Fibroblast of the aortic adventitia (primary cell): ENCODE data around the gene NRIP3. TPM values are rescaled to one million over a fixed set of nuclear protein-coding genes. Genes with fewer than 3 reads are reported as not detected.

Source experiments
- DNase-seq: peaks from one replicate; pipeline ENCODE4 v3.0.0-alpha.2; 2010; ENCODE audit warnings: low read depth
- H3K4me3 ChIP-seq: 2 replicates; pipeline ENCODE4 v1.5.1; 2011; ENCODE audit warnings: low read depth, mild to moderate bottlenecking, control low read depth, low read length, moderate library complexity
- total RNA-seq: library from RNA; depleted of rRNA; stranded (reverse); fragments of >200 nt; gene quantifications from 2 replicates; pipeline ENCODE4 v1.2.3, GENCODE V29; 2012; ENCODE audit warnings: low replicate concordance
- TF ChIP-seq, protein P1 (sequence below): IDR thresholded peaks from 2 replicates; pipeline ENCODE4 v1.5.1; 2011; ENCODE audit warnings: mild to moderate bottlenecking, low read length, control low read depth, inconsistent platforms; ENCODE audit not compliant: insufficient read depth

The NRIP3 gene
- total RNA-seq: 4.3 and 21.3 TPM in 2 replicates

DNA sequence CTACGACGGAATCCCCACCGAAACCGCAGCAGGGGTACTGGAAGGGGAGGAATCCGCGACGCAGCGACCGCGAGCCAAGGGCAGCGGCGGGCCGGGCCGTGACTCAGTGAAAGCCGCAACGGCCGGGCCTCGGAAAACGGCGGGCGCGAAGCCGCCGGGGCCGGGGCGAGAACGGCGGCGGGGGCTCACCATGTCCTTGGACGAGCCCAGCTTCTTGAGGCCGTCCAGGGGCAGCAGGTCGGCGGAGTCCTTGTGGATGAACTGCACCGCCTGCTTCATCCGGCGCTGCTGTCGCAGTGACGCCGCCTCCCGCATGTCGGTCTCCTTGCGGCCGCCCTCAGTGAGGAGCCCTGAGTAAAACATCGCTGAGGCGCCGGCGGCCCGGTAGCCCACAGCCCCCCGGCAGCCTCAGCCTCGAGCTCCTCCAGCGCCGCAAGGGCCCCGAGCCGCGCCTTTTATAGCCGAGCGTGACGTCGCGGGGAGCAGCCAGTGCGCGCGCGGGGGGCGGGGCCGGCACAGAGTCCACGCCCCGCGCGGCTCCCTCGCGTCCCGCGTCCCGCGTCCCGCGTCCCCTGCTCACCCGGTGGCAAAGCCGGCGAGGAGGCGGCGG, at the start of gene NRIP3:
NRIP3 (minus strand) TSS at position 429 of the 610 bp plus-strand sequence; CDS start at position 363, 66 bp downstream.
- peak within 1 kb of the TSS; percentile 63 for H3K4me3 ChIP-seq
- TF ChIP-seq, protein P1, sequence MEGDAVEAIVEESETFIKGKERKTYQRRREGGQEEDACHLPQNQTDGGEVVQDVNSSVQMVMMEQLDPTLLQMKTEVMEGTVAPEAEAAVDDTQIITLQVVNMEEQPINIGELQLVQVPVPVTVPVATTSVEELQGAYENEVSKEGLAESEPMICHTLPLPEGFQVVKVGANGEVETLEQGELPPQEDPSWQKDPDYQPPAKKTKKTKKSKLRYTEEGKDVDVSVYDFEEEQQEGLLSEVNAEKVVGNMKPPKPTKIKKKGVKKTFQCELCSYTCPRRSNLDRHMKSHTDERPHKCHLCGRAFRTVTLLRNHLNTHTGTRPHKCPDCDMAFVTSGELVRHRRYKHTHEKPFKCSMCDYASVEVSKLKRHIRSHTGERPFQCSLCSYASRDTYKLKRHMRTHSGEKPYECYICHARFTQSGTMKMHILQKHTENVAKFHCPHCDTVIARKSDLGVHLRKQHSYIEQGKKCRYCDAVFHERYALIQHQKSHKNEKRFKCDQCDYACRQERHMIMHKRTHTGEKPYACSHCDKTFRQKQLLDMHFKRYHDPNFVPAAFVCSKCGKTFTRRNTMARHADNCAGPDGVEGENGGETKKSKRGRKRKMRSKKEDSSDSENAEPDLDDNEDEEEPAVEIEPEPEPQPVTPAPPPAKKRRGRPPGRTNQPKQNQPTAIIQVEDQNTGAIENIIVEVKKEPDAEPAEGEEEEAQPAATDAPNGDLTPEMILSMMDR: no peak
- DNase-seq: peak; percentile 53

DNA sequence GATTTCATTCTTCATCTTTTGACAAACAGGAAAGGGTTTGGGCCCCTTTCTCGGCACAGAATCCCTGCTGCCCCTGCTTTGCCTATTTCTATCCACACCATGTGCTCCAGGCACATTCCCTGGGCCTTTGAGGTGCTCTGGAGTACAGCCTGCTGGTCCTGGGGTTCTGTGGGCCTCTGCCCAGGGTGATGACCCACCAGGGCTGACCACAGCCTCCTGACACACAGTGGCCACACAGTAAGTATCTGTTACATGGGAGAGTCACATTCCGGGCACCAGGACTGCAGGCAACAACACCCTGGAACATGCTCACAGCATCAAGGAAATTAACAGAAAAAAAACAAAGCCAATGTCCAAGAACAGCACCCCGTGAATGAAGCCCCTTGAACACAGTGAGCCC, 48.5 kb upstream of the NRIP3 start:
- DNase-seq: no peak
- TF ChIP-seq, protein P1: no peak
- no peak overlapping the region for H3K4me3 ChIP-seq

DNA sequence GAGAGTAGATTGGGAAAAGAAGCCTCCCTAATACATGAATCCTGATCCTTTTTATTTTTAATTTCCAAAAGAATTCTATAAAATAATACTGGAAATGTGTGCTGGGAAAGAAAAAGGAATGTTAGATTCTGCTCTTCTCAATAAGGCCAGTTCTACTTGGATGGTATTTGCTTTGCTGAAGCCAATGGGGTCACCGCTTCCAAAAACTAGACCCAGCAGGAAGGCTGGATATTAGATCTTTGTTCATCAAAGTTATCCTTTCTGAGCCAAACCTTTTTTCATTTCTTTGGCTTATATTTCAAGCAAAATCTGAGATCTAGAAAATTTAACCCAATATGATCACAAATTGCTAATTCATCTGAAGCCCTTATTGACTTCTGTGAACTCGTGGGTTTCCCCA, 46.2 kb upstream of the NRIP3 start:
- TF ChIP-seq, protein P1: no peak
- H3K4me3 ChIP-seq: no peak overlapping the region
- DNase-seq: no peak

DNA sequence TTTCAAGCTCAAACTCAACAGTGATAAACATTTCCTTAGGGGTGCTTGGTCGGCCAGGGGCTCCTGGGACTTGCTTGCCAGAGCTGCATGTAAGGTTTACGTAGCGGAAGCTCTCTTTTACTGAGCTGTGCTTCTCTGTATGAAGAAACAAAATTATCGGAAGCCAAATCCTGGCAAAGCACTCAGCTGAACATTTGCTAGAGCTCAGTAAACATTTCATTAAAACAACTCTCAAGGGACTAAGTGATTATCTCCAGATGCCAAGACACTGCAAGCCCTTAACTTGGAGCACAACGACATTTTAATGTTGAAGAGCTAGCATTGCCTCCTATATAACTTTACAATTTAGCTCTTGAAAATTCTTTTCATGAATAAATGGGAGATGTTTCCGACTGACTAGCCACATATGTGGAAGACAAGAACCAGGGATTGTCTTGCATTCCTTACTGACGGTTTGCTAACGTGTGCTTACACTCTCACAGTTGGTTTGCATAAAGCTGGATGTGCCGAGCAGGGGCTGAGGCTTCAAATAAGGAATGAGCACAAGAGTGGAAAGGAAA, 44.2 kb upstream of the NRIP3 start:
- peak; percentile 48 for DNase-seq
- TF ChIP-seq, protein P1: no peak
- H3K4me3 ChIP-seq: no peak overlapping the region

DNA sequence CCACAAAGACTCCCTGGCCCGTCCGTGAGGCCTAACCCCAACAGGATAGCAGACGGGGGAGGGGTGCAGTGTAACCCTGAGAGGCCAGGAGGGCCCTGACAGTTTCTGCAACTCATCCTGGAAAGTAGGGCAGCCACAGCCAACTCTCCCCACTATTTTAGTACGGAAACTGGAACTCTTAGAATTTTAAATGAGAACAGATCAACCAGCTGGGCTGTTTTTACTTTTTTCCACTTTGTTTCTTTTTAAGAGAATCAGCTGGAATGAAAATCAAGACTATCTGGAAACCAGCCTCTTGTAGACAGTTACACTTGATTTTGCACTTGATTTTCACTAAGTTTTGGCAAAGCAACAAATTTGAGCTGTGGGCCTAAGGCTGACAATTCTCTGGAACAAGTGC, 42.7 kb upstream of the NRIP3 start:
- DNase-seq: no peak
- TF ChIP-seq, protein P1: no peak
- no peak overlapping the region for H3K4me3 ChIP-seq

DNA sequence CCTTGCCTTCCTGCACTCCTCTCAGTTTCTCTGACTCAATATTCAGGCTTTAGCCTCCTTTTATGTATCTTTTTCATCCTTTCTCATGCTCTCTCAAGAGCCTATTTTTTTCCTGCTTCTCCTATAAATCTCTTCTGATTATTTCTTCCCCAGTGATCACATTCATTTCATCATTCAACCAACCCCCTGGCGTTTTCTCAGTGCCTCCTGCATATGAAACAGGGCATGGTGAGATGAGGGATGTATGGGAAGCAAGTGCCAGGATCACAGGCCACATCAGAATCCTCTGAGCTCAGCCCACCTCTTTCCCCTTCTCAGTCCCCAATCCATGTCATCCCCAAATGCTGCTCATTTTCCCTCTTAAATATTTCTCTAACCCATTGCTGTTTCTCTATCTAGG, 38.7 kb upstream of the NRIP3 start:
- no peak for DNase-seq
- no peak overlapping the region for H3K4me3 ChIP-seq
- TF ChIP-seq, protein P1: no peak
